HG03159 (cell line): ENCODE data around the gene CDK14.
A peak's percentile ranks its signal among the peaks of the same experiment; 100 is the strongest.

Source experiments
- ATAC-seq: cut with Tn5 transposase; IDR thresholded peaks from one replicate; pipeline ENCODE4 v1.9.1; 2021; ENCODE audit warnings: mild to moderate bottlenecking, moderate library complexity; ENCODE audit not compliant: unreplicated experiment

CDK14 gene

DNA sequence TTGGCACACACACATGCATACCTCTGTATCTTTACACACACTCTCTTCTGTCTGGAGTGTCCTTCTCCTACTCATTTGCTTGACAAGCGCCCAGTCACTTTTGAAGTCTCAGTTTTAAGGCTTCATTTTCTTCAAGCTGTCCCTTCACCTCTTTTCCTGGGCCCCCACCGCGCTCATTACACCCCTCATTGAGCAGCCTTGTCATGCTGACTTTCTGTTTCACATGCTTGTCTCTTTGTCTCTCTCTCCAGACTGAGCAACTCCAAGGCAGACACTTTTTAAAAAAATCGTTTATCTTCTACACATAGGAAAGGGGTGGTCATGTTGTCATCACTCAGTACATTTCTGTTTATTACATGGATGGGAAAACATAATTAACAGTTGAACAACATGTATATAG lies 442.9 kb downstream of the CDK14 start:
- peak; percentile 73 for ATAC-seq

- no peak for ATAC-seq
Observed at GRCh38 chr7:91041141-91041540, 445.0 kb downstream of the CDK14 start.

- no peak for ATAC-seq
Observed at GRCh38 chr7:91041901-91042484, 445.9 kb downstream of the CDK14 start.

- ATAC-seq = no peak
Observed at GRCh38 chr7:91043186-91043585, 447.1 kb downstream of the CDK14 start.

DNA sequence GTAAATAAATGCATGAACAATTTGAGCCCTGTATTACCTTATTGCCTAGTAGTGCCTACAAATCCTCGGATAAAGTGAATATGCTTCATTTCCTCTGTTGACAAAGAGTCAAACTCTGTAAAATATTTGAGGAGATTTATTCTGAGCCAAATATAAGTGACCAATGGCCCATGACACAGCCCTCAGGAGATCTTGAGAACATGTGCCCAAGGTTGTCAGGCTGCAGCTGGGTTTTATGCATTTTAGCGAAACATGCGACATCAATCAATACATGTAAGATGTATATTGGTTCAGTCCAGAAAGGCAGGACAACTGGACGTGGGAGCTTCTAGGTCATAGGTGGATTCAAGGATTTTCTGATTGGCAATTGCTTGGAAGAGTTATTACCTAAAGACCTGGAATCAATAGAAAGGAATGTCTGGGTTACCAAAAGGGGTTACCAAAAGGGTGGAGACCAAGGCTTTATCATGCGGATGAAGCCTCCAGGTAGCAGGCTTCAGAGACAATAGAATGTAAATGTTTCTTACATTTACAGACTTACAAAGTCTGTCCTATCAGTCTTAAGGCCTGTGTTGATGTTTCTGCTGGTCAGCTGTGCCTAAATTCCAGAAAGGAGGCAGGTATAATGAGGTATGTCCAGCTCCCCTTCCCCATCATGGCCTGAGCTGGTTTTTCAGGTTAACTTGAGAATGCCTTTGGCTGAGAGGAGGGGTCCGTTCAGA lies 448.0 kb downstream of the CDK14 start:
- ATAC-seq = no peak

GRCh38 chr7:91045606-91046005 lies 449.5 kb downstream of the CDK14 start:
- no peak for ATAC-seq

GRCh38 chr7:91046322-91047089 lies 450.4 kb downstream of the CDK14 start:
- ATAC-seq = no peak

DNA sequence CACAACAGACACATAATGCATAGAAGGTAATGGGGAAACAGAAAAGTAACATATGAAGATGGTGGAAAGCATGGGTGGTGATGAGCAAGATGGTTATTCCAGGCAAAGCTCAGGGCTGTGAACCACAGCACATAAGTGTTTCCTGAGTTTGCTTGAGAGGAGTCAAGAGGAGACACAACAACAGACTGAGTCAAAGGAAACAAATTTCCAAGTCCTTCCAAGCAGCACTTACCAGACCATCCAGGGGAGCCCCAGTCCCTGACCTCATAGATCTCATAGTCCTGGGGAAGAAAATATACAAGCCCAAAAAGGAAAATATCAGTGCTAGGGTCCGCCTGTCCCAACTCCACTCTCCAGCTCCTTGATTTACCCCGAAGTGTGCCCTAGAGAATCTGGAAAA lies 451.5 kb downstream of the CDK14 start:
- no peak for ATAC-seq

DNA sequence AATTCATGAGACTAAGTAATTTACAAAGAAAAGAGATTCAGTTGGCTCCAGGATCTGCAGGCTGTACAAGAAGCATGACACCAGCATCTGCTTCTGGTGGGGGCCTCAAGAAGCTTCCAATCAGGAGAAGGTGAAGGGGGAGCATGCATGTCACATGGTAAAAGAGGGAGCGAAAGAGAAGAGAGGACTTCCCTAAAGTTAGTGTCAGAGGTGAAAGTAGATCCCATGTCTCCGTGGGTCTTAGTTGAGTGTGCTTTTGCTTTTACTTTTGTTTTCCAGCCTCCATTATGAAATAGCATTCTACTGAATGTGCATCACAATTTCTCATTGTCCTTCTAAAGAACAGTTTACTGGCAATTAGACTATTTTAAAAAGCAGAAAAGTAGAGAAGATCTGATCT lies 454.6 kb downstream of the CDK14 start:
- peak; percentile 96 for ATAC-seq

- ATAC-seq = no peak
Observed at GRCh38 chr7:91051966-91052365, 455.8 kb downstream of the CDK14 start.

- ATAC-seq = no peak
Observed at GRCh38 chr7:91054374-91054773, 458.3 kb downstream of the CDK14 start.

GRCh38 chr7:91055219-91055618 lies 459.1 kb downstream of the CDK14 start:
- ATAC-seq = no peak

DNA sequence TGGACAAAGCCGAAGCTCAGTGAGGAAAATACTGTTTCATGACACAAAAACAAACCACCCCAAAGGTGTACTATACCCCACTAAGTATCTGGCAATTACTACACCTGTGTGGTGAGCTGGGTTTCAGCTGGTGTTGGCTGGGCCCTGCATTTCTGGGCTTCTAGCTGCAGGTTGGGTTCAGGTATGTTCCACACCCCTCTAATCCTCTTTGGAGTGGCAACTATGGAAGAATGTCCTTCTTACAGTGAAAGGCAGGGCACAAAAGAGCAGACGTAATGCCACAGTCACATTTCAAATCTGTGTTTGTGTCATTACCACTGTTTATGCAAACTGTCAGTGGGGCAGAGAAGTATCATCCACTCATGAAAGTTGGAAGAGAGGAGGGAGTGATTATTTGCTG lies 466.6 kb downstream of the CDK14 start:
- ATAC-seq = no peak

DNA sequence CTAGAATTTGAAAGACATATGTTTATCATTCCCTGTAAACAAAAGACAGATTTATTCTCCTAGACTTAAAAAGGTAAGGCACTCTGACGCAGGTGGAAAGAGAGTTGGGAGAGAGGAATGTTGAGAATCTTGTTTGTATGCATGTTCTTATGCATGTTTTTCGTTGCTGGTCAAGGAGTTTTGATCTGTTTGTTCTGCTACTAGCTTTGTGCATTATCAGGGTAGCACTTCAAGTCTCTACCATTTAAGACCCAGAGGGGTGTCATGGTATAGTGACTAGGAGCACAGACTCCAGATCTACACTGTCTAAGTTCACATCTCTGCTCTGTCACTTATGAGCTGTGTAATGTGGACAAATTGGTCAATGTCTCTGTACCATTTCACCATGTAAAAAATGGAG lies 467.9 kb downstream of the CDK14 start:
- ATAC-seq = no peak

GRCh38 chr7:91064938-91065337 lies 468.8 kb downstream of the CDK14 start:
- ATAC-seq = no peak

GRCh38 chr7:91066627-91067026 lies 470.5 kb downstream of the CDK14 start:
- no peak for ATAC-seq

GRCh38 chr7:91067242-91067641 lies 471.1 kb downstream of the CDK14 start:
- ATAC-seq = no peak

- ATAC-seq = no peak
Observed at GRCh38 chr7:91068136-91068795, 472.1 kb downstream of the CDK14 start.

DNA sequence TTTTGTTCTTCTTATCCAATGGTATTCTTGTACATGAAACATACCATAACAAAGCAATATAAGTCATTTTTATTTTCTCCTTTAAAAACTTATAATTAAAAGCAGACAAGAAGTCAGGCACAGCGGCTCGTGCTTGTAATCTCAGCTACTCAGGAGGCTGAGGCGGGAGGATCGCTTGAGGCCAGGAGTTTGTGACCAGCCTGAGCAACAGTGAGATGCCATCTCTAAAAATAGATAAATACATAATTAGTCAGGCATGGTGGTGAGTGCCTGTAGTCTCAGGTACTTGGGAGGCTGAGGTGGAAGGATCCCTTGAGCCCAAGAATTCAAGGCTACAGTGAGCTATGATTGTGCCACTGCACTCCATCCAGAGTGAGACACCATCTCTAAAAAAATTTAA lies 473.0 kb downstream of the CDK14 start:
- no peak for ATAC-seq

- no peak for ATAC-seq
Observed at GRCh38 chr7:91079487-91079886, 483.4 kb downstream of the CDK14 start.

DNA sequence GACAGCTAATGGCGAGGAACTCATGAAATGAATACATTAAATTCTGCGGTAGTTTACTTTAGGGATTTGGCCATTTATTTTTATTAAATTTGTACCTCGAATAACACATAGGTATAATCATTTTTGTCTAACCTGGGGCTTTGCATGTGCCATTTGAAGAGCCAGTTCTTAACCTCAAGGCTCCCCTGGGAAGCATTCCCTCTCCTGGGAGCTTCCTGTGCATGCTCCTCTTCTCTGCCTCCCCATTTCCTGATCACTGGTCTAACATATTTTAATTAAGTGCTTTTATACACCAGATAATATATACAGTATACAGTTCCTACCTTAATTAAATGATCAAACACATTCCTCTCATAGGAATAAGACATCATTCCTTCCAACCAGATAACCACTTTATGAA lies 484.2 kb downstream of the CDK14 start:
- ATAC-seq = no peak

GRCh38 chr7:91082038-91082437 lies 485.9 kb downstream of the CDK14 start:
- ATAC-seq = no peak
